GM13977 (cell line): ENCODE results near the gene ASXL1.
"Not testable (repeated sequence)": the region's sequence is repeated elsewhere in the genome, so short reads cannot be mapped to it uniquely, and the experiment has no call there.

Experiments
- DNase-seq: peaks from one replicate; pipeline ENCODE4 v3.0.0; 2012; ENCODE audit warnings: low spot score
- CTCF ChIP-seq: IDR thresholded peaks from 2 replicates; pipeline ENCODE4 v1.5.1; 2012; ENCODE audit warnings: mild to moderate bottlenecking, control low read depth; ENCODE audit not compliant: insufficient read depth; ENCODE audit errors: extremely low read depth, missing control alignments
- in situ Hi-C: fragments of 300-500 bp; cut with MboI; formaldehyde crosslinking; loops from one replicate; pipeline ENCODE4 v1.12.0; 2022; ENCODE audit warnings: low sequenced_read_pairs, low pct_unique_long_range_greater_than_20kb, mixed read lengths, inconsistent platforms; ENCODE audit not compliant: unreplicated experiment

The ASXL1 gene

GRCh38 chr20:32348207-32348606 is 9.9 kb upstream of the ASXL1 start:
- in situ Hi-C loops = no loop called here
- TF ChIP-seq CTCF = no peak
- DNase-seq = no peak

DNA sequence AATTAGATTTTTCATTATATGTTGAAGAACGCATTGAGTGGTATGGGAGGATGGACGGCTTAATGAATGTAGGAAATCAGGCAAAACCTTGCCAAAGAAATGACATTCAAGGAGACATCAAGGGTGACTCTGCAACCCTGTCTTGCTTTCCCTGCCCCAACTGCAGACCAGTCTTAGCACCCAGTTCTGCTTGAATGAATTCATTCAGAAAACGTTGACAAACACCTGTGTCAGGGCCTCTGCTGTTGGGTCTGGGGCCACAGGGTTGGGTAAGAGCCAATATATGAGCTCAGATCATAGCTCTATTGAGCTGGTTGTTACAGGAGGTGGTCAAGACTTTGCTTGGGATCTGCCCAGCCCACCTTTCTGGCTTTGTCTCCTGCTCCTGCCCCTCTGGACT is 7.7 kb upstream of the ASXL1 start:
- in situ Hi-C loops = no loop called here
- no peak for TF ChIP-seq CTCF
- DNase-seq = no peak

DNA sequence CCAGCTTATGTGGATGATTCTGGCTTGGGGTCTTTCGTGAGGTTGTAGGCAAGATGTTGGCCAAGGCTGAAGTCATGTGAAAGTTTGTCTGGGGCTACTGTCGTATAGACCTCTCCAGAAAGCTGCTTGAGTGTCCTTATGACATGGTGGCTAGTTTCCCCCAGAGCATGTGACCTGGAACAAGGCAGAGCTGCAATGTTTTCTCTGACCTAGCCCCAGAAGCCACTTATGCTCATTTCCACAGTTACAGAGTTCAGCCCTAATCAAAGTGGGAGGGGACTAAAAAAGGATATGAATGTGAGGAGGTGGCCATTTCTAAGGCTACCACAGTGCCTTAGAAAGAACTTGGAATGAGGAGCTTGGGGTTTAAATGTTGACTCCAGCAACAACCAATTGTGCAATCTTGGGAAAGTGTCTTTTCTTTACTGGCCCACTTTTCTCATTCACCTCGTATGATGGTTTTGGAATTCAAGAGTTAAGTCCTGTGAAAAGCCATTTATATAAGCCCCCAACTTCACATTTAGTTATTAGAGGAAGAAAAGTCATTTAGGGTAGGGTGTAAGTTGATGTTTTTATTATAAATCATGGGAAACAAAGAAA is 5.9 kb upstream of the ASXL1 start:
- in situ Hi-C loops = no loop called here
- no peak for DNase-seq
- no peak for TF ChIP-seq CTCF

DNA sequence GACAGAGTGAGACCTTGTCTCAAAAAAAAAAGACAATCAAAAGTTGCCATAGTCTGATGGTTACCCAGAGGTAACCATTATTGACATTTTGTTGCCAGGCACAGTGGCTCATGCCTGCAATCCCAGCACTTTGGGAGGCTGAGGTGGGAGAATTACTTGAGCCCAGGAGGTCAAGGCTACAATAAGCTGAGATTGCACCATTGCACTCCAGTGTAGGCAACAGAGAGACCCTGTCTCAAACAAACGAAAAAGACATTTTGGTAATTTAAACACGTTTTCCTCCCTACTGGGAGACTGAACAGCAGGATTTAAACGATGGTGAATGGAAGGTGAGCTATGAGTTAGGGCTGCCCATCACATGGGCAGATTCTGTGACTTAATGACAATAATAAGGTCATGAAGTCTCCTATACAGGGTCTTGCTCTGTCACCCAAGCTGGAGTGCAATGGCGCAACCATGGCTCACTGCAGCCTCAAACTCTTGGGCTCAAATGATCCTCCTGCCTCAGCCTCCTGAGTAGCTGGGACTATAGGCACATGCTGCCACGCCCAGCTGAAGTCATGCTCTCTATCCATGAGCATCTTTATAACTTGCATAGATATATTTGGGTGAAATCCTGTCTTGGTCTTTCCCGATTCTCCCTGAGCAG is 4.2 kb upstream of the ASXL1 start:
- no peak for DNase-seq
- in situ Hi-C loops = no loop called here
- TF ChIP-seq CTCF = no peak

GRCh38 chr20:32354592-32355416 is 3.3 kb upstream of the ASXL1 start:
- DNase-seq = peak; percentile 24
- in situ Hi-C loops = no loop called here
- TF ChIP-seq CTCF = no peak

GRCh38 chr20:32355417-32355841 is 2.7 kb upstream of the ASXL1 start:
- in situ Hi-C loops = no loop called here
- peak; percentile 50 for DNase-seq
- TF ChIP-seq CTCF = no peak

DNA sequence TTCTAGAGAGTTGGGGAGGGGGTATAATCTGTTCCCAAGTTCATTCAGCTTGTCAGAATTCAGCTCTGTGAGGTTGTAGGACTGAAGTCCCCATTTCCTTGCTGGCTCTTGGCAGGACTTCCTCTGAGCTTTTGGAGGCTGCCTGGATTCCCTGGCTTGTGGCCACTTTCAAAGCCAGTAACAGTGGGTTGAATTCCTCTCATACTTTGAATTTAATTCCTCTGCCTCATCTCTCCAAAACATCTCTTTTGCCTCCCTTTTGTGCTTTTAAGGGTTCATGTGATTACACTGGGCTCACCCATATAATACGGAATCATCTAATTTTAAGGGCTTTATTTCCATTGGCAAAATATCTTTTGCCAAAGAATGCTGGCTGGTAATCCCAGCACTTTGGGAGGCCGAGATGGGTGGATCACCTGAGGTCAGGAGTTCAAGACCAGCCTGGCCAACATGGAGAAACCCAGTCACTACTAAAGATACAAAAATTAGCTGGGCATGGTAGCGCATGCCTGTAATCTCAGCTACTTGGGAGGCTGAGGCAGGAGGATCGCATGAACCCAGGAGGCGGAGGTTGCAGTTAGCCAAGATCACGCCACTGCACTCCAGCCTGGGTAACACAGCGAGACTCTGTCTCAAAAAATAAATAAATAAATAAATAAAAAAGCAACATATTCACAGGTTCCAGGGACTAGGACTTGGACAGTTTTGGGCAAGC is 2.1 kb upstream of the ASXL1 start:
- DNase-seq, in situ Hi-C loops: not testable (repeated sequence)
